Testis (tissue), 2 donors: Measurements from ENCODE around the gene ADGRD1.
"Not testable (repeated sequence)": the region's sequence is repeated elsewhere in the genome, so short reads cannot be mapped to it uniquely, and the experiment has no call there.

ENCODE experiments used
- CTCF ChIP-seq, 3 experiments: fragments of 450-650 bp in 2 of 3; fragments of 200-600 bp in 1 of 3; sonication (generic) in 1 of 3; IDR thresholded peaks; one replicate each; pipeline ENCODE4 v1.5.1; 2016 to 2019; ENCODE audit warnings: antibody characterized with exemption in 3 of 3, mild to moderate bottlenecking in 2 of 3, moderate library complexity in 1 of 3
- POLR2A ChIP-seq: fragments of 450-650 bp; IDR thresholded peaks from one replicate; pipeline ENCODE4 v1.6.1; 2017; ENCODE audit warnings: antibody characterized with exemption, mild to moderate bottlenecking, moderate library complexity

- not testable (repeated sequence) for TF ChIP-seq CTCF (IDR thresholded peaks at IDR 0.05); POLR2A
Observed at GRCh38 chr12:131119345-131119744, 165.6 kb downstream of the ADGRD1 start.
